Stimulated activated naive CD8-positive, alpha-beta T cell treated with anti-CD3 and anti-CD28 coated beads, Interleukin-15, Interleukin-2, amounts not matched to agents 100 U/mL and 50 U/mL, for 24 hours (primary cell): ENCODE measurements around the gene PHC2.

ENCODE experiments used
- ATAC-seq: fragments of 150-1000 bp; cut with Tn5 transposase; one replicate; pipeline ENCODE4 v1.10.0; 2021
- DNase-seq: peaks from one replicate; pipeline ENCODE4 v3.0.0; 2021

Gene PHC2

DNA sequence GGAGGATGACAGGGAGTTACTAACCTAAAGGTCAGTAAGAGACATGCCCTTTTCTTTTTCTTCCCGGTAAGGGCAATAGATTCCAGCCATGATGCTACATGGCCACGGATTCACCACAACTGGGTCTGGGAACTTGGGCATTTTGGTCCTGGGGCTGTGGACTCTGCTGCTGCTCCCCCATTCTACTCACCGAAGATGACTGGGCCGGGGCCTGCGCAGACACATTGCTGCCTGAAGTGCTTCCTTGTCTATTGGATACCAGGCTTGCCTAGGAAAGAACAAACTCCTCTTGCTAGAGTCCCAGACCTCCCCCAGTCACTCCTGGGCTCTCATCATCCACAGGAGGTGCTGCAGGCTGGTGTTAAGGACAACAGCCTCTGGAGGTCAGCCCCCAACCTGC lies 60.1 kb downstream of the PHC2 start:
- DNase-seq (no peak), ATAC-seq (no peak)

DNA sequence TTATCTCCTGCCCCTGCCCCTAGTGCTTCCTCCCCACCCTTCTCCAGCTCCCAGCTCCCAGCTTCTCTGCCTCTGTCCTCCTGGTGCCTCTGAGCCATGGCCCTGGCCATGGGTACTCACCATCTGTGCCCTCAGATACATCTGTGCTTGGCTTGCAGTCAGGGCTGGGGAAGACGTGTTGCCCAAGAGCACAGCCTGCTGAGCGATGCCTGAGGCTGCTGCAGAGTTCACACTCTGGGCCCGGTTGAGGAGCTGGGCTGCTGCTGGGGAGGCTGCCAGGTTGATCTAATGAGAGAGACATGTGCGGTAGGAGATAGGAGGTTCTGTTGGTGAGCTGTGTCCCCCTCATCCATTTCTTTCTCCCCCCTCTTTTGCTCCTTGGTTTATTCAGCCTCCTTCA lies 60.6 kb downstream of the PHC2 start:
- no peak for DNase-seq
- no peak for ATAC-seq

DNA sequence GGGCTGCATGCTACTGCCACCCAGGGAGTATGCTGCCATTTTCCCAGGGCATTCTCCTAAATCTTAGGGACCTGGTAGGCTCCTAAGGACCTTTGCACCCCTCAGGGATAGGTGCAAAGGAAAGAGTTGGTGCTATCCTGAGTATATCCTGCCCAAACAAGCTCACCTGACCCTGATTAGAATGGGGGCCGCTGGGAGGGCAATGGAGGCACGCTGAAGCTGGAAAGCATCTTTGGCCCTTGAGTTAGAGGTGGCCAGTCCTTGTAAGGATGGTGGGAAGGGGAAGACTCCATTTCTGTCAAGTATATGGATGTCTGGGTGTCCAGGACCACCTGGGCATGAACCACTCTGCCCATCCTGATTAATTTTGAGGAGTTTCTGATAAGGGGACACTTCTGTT lies 61.1 kb downstream of the PHC2 start:
- DNase-seq, result no peak
- no peak for ATAC-seq

DNA sequence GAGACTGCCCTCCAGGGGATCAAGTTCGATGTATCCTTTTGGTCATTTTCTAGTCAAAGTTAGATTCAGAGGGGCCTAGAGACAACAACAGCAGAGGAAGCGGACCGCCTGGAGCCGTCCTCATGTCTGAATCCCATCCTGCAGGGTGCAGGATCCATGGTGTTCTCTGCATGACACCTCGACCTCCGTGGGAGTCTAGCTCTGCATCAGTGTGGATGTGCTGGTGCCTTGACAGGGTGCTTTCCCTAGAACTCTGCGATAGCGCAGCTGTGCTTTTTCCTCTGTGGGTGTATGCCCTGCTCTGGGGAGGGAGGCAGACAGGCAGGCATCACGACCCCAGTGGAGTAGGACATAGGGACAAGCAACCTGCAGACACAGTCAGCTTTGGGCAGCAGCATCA lies 61.8 kb downstream of the PHC2 start:
- no peak for ATAC-seq
- DNase-seq, result no peak

- no peak for ATAC-seq
- DNase-seq, result no peak
These were observed 62.5 kb downstream of the PHC2 start for GRCh38 chr1:33368431-33368830.

DNA sequence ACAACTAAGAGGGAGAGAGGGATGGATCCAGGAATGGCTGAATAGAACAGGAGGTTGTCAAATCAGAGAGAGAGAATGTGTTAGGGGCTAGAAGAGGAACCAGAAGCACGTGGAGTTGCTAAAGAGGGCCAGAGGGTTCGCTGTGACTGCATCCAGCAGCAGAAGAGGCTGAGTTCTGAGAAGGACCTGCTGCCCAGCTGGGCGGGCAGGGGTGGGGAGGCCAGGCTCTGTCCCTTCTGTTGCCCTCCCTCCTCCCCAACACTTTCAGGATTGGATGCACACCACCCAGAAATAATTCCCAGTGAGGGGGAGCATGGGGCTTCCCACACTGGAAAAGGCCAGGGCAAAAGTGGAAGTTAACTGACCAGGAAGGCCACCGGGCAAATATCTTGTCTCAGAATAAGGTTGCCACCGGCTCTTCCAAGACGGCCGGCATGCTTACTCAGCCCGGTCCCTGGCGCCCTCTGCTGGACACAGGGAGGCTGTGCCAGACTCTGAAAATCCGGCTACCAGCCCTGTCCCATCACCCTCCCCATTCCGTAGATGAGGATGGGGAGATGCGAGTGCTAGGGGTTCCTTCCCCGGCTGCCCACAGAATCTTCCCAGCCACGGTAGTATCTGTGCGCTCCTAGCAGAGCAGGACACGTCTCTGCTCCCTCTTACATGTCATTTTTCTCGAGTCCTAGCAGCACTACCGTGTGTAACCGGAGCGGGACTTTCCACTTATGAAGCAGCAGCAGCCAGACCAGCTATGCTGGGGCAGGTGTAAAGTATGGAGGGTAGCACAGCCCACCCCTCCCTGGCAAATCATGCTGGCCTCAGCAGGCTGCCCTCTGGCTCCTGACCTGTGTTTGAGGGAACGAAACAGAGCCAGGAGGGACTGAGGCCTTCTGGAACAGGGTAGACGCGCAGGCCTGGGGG lies 63.1 kb downstream of the PHC2 start:
- DNase-seq, result peak; percentile 90
- ATAC-seq, result peak; percentile 80

GRCh38 chr1:33366762-33367484 lies 64.0 kb downstream of the PHC2 start:
- DNase-seq, result no peak
- no peak for ATAC-seq

DNA sequence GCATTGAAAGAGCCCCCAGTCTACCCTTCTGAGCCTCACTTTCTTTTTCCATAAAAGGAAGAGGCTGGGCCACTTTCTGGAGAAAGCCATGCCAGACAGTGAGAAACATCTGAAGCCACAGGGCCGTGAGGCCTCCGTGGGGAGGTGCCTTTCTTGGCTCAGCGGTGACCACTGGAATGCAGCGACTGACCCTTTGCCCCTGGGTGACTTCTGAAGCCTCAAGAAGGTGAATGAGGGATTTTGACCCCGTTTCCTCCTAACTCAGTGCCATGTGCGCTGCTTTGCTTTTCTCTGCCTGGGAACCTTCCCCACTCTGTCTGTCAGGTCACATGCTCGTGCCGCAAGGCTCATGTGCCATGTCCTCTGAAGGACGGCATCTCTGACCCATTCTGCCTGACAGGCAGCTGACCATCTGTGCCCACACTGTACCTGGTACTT lies 65.3 kb downstream of the PHC2 start:
- no peak for ATAC-seq
- no peak for DNase-seq

DNA sequence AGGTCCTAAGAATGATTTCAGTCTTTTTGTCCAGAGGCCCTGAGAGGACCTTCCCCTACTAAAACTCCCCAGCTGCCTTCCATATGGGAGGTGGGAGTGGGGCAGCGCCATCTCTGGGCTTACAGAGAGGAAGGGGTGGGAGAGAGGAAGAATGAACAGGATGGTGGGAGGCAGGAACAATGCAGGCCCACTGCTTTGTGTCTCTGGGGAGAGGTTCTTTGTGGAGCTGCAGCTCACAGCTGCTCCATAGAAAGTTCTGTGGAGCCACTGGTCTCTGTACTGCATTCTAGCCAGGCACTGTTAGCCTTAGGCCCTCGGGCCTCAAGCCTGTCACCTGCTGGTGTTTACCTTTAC lies 66.4 kb downstream of the PHC2 start:
- DNase-seq, result no peak

DNA sequence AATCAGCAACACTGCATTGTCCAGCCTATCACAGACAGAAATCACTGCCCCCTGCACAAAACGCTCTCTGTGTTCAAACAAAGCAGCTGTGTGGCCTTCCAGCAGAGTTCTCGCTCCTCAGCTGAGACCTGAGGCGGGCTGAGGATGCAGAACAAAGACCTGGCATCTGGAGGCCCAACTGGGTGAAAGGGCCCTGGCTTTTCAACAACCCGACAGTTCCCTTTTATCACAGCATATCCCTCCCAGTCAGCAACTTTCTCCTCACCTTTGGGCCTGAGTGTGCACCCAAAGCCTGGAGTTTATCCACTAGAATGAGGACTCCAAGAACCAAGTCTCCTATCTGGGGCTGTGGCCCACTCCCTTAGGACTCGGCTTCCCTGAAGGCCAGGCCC lies 67.4 kb downstream of the PHC2 start:
- ATAC-seq, result no peak

More for the DNA sequence above, 66.4 kb downstream of the PHC2 start:
- ATAC-seq, result no peak

GRCh38 chr1:33363021-33363420 lies 67.9 kb downstream of the PHC2 start:
- no peak for ATAC-seq
- no peak for DNase-seq

More for the DNA sequence above, 67.4 kb downstream of the PHC2 start:
- no peak for DNase-seq

GRCh38 chr1:33361532-33362235 lies 69.2 kb downstream of the PHC2 start:
- no peak for DNase-seq

GRCh38 chr1:33360367-33360766 lies 70.5 kb downstream of the PHC2 start:
- no peak for ATAC-seq
- DNase-seq, result no peak

More at GRCh38 chr1:33361532-33362235, 69.2 kb downstream of the PHC2 start:
- no peak for ATAC-seq

DNA sequence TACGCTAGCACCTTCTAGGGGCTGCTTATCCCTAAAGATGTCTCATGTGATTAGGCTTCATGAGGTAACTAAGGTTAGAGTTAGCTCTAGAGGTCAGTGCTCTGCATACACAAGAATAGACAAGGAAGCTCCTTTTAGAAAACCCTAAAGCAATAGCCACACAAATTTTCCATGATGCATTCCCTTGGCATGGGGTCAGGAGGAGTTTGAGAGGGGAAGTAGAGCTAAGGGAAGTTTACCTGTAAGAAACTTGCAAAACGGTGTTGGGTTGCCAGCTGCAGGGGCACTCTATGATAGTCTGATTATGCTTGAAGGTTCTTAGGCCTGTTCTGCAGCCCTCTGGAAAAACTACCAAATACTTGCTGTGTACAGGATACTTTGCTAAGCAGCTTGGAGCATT lies 71.0 kb downstream of the PHC2 start:
- DNase-seq, result no peak
- no peak for ATAC-seq

- no peak for DNase-seq
- ATAC-seq, result no peak
These were observed 71.9 kb downstream of the PHC2 start for GRCh38 chr1:33358795-33359503.

- ATAC-seq (no peak), DNase-seq (no peak)
These were observed 72.6 kb downstream of the PHC2 start for GRCh38 chr1:33358114-33358794.

DNA sequence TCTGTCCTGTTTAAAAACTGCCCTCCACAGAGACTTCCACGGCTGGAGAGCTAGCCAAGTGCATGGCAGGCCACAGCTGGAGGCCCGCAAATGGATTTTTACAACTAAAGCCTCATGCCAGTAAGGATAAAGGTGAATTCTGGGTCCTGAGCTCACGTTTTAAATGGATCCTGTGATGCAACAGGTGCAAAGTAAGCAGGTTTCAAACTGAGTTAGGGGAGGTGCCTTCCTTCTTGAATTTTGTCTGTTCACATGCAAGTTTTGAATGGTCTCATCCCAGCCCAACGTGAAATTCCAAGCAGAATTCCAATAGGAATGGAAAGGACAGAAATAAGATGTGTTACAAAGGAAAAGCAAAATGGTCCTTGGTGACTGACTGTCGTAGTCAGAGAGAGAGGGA lies 73.8 kb downstream of the PHC2 start:
- DNase-seq (no peak), ATAC-seq (no peak)

- DNase-seq (no peak), ATAC-seq (no peak)
These were observed 76.1 kb downstream of the PHC2 start for GRCh38 chr1:33354707-33355316.

DNA sequence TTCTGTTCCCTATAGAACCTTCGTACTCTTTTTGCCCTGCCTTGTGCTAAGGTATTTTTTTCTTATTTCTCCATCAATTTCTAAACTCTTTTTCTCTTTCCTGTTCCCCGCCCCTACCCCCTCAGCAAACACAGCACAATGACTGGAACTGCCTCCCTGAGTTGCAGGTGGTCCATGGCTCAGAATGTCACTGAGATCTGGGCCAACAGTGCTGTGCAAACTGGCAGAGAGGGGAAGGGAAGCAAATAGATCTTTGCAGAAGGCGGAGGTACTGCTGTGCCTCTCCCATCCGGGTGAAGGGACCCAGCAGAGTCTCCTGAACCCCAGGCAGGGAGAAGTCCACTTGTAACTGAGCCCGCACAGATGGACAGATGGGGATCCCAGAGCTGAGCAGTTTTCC lies 77.4 kb downstream of the PHC2 start:
- DNase-seq (no peak), ATAC-seq (no peak)

DNA sequence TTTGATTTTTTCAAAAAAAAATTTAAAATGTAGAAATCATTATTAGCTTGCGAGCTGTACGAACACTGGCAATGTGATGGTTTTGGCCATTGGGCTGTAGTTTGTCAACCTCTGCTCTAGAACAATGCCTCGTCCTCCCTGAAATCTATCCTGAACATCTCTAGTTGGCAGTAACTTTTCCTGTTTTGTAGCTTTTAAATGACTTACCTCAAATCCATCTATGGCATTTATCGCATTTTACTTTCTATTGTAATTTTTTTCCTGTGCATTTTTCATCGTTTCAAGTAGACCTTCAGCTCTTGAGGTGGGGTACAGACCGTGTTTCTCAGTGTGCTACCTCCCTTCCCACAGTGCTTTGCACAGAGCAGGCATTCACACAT lies 79.6 kb downstream of the PHC2 start:
- no peak for ATAC-seq
- no peak for DNase-seq

DNA sequence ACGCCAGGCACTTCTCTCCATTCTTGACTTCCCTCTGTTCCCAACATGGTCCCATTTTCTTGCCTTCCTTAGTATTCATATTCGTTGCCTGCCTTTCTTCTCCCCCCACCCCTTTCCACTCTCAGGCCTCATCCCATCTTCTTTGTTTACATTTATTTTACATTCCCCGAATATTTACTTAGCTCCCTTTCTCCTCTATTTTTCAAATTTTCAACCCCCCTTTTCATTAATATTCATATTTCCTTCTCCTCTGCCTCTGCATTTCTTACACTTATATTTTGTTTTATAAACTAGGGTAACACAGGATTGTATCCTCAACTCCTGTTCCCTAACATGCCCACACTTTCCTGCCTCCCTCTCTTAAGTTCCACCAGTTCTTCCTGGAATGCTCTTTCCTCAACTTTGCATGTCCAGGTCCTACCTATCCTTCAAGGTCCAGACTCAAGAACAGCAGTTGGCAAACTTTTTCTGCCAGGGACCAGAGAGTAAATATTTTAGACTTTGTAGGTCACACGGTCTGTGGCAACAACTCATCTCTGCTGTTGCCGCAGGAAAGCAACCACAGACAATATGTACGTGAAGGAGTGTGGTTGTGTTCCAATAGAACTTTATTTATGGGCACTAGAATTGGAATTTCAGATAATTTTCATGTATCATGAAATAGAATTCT lies 80.1 kb downstream of the PHC2 start:
- no peak for DNase-seq
- no peak for ATAC-seq
